ENCODE measurements around the gene FAF1.

Gene FAF1

DNA sequence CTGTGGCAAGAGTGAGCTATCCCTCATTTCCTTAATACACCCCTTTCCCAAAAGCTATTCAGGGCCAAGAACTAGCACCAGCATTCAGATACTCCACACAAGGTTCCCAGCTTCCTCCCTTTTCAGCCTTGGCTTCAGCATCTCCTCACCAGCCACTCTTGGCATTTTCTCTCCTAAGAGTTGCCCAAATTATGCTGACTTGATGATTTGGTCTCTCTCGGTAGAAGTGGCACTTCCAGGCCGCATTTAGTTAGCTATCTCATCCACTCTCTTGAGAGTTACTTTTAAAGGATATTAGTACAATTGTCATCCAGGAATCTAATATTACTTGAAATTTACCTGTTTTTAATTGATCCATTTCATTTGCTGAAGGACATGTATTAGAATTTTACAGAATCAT is 337.8 kb downstream of the FAF1 start:
- H3K9me3 ChIP-seq (ENCODE audit: insufficient read depth, low read length), result no peaks in the 10 kb centered on the region
- H3K79me2 ChIP-seq (ENCODE audit: insufficient read depth, low read length), result no peaks in the 10 kb centered on the region
- no peaks in the 10 kb centered on the region for H3F3A ChIP-seq (ENCODE audit: insufficient read depth)
- no peaks in the 10 kb centered on the region for H4K20me1 ChIP-seq (ENCODE audit: low read depth, low read length)
- H3K9me2 ChIP-seq (replicated peaks; ENCODE audit: insufficient read depth, low read length), result no peaks in the 10 kb centered on the region
- H3K9ac ChIP-seq (ENCODE audit: low read length), result no peak overlapping the region
- TF ChIP-seq, protein P1, sequence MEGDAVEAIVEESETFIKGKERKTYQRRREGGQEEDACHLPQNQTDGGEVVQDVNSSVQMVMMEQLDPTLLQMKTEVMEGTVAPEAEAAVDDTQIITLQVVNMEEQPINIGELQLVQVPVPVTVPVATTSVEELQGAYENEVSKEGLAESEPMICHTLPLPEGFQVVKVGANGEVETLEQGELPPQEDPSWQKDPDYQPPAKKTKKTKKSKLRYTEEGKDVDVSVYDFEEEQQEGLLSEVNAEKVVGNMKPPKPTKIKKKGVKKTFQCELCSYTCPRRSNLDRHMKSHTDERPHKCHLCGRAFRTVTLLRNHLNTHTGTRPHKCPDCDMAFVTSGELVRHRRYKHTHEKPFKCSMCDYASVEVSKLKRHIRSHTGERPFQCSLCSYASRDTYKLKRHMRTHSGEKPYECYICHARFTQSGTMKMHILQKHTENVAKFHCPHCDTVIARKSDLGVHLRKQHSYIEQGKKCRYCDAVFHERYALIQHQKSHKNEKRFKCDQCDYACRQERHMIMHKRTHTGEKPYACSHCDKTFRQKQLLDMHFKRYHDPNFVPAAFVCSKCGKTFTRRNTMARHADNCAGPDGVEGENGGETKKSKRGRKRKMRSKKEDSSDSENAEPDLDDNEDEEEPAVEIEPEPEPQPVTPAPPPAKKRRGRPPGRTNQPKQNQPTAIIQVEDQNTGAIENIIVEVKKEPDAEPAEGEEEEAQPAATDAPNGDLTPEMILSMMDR (IDR thresholded peaks at IDR 0.05; ENCODE audit: insufficient read depth, low read length, poor library complexity, severe bottlenecking), result no peak
- TF ChIP-seq EZH2phosphoT487 (conservative IDR thresholded peaks at IDR 0.05; ENCODE audit: low read length), result no peak
- H3K36me3 ChIP-seq (ENCODE audit: low read length), result no peaks in the 10 kb centered on the region
- no peak overlapping the region for H2AFZ ChIP-seq (ENCODE audit: low read depth, low read length, severe bottlenecking)
- H3K27ac ChIP-seq (ENCODE audit: low read depth, low read length), result no peak overlapping the region
- H3K4me2 ChIP-seq (ENCODE audit: low read depth, low read length, poor library complexity, severe bottlenecking), result no peak overlapping the region
- no peak overlapping the region for H3K4me3 ChIP-seq (ENCODE audit: insufficient read depth, low read length, poor library complexity, severe bottlenecking)
- H3K27me3 ChIP-seq (ENCODE audit: low read length), result no peaks in the 10 kb centered on the region

DNA sequence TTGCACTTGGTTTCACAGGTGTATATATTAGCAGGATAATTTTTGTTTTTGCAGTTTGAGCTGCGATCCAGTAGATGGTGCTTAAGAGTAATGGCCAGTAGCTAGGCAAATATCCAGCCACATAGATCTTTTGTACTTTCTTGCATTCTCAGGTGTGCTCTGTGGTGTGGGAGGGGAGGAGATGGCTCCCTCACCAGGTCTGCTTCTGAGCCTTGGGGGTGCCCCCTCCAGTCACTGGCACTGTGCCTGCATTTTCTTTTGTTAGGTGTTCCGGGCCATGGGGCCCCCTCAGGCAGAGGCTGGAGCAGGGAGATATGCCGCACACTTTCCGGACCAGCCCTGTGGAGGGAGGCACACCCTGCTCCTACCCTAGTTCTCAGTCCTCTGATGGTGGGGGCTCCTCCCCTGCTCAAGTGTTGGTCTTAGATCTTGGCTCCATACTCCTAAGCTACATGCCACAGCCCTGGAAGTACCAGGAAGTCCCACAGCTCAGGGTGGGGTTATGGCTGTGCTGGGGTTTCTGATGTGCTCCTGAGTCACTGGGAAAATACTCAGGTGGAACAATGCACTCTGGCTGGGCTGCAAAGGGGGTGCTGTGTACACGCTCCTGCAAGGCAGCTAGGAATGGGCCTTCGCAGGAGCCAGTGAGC is 339.3 kb downstream of the FAF1 start:
- H3K4me2 ChIP-seq (ENCODE audit: low read depth, low read length, poor library complexity, severe bottlenecking), result no peak overlapping the region
- no peak for TF ChIP-seq EZH2phosphoT487 (conservative IDR thresholded peaks at IDR 0.05; ENCODE audit: low read length)
- TF ChIP-seq, protein P1 (IDR thresholded peaks at IDR 0.05; ENCODE audit: insufficient read depth, low read length, poor library complexity, severe bottlenecking), result peak; percentile 31
- no peaks in the 10 kb centered on the region for H3F3A ChIP-seq (ENCODE audit: insufficient read depth)
- H3K36me3 ChIP-seq (ENCODE audit: low read length), result no peaks in the 10 kb centered on the region
- H3K27ac ChIP-seq (ENCODE audit: low read depth, low read length), result no peak overlapping the region
- H3K79me2 ChIP-seq (ENCODE audit: insufficient read depth, low read length), result no peaks in the 10 kb centered on the region
- no peaks in the 10 kb centered on the region for H3K9me3 ChIP-seq (ENCODE audit: insufficient read depth, low read length)
- H3K9ac ChIP-seq (ENCODE audit: low read length), result no peak overlapping the region
- no peak overlapping the region for H2AFZ ChIP-seq (ENCODE audit: low read depth, low read length, severe bottlenecking)
- H4K20me1 ChIP-seq (ENCODE audit: low read depth, low read length), result no peaks in the 10 kb centered on the region
- no peaks in the 10 kb centered on the region for H3K9me2 ChIP-seq (replicated peaks; ENCODE audit: insufficient read depth, low read length)
- no peak overlapping the region for H3K4me3 ChIP-seq (ENCODE audit: insufficient read depth, low read length, poor library complexity, severe bottlenecking)
- H3K27me3 ChIP-seq (ENCODE audit: low read length), result no peaks in the 10 kb centered on the region

DNA sequence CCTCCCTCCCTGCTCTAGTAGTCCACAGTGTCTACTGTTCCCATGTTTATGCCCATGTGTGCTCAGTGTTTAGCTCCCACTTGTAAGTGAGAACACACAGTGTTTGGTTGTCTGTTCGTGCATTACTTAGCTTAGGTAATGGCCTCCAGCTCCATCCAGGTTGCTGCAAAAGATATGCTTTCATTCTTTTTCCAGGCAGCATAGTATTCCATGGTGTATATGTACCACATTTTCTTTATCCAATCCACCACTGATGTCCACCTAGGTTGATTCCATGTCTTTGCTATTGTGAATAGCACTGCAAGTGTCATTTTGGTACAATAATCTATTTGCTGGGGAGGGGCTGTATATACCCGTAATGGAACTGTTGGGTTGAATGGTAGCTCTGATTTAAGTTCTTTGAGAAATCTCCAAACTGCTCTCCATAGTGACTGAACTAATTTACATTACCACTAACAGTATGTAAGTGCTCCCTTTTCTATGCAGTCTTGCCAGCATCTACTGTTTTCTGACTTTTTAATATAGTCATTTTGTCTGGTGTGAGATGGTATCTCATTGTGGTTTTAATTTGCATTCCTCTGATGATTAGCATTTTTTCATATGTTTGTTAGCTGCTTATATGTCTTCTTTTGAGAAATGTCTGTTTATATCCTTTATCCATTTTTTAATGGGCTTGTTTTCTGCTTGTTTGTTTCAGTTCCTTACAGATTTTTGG is 344.9 kb downstream of the FAF1 start:
- Histone ChIP-seq H3K9me2 (replicated peaks; ENCODE audit: insufficient read depth, low read length) (no peaks in the 10 kb centered on the region), H2AFZ (ENCODE audit: low read depth, low read length, severe bottlenecking) (no peak overlapping the region), H3F3A (ENCODE audit: insufficient read depth) (peaks cover 19% of the 10 kb centered on the region), H3K4me2 (ENCODE audit: low read depth, low read length, poor library complexity, severe bottlenecking) (no peak overlapping the region), H3K4me3 (ENCODE audit: insufficient read depth, low read length, poor library complexity, severe bottlenecking) (no peak overlapping the region), H3K36me3 (ENCODE audit: low read length) (no peaks in the 10 kb centered on the region), H3K27ac (ENCODE audit: low read depth, low read length) (no peak overlapping the region), H4K20me1 (ENCODE audit: low read depth, low read length) (no peaks in the 10 kb centered on the region), H3K27me3 (ENCODE audit: low read length) (no peaks in the 10 kb centered on the region), H3K9ac (ENCODE audit: low read length) (no peak overlapping the region), H3K9me3 (ENCODE audit: insufficient read depth, low read length) (no peaks in the 10 kb centered on the region), H3K79me2 (ENCODE audit: insufficient read depth, low read length) (no peaks in the 10 kb centered on the region)
- TF ChIP-seq, protein P1 (IDR thresholded peaks at IDR 0.05; ENCODE audit: insufficient read depth, low read length, poor library complexity, severe bottlenecking), result no peak
- TF ChIP-seq EZH2phosphoT487 (conservative IDR thresholded peaks at IDR 0.05; ENCODE audit: low read length), result no peak
